CD4-positive, alpha-beta T cell treated with Interleukin-15 for 4 hours (primary cell): ENCODE data around the gene TOMM22.
"Not testable (repeated sequence)": the region's sequence is repeated elsewhere in the genome, so short reads cannot be mapped to it uniquely, and the experiment has no call there.

Experiments used
- DNase-seq: peaks from one replicate; pipeline ENCODE4 v3.0.0-alpha.2; 2020; ENCODE audit warnings: low spot score

TOMM22 gene

DNA sequence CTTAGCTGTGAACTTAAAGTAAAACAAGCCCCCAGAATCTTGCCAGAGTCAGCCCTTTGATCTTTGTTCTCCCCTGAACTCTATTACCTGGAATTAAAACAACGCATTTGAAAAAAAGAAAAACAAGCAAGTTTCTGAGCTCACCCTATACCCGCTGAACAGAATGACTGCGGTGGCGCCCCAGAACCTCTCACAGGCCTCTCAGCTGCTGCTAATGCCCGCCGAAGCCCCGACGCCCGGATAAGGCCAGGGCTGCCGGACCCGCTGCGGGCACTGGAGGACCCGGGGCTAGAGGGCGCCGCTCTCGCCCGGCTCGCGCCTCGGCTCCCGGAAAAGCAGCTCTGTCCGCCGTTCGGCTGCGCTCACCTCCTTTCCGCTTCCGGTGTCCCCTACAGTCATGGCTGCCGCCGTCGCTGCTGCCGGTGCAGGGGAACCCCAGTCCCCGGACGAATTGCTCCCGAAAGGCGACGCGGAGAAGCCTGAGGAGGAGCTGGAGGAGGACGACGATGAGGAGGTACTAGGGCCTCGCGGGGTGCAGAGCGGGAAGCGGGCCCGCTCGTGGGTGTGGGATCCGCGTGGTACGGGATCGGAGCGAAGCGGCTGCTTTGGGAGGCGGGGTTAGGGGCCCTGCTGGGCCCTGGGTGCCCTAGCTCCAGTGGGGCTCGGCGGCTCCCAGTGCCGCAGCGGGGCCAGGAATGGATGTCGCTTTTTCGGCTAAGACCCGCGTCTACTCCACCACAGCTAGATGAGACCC lies at the start of gene TOMM22:
Gene TOMM22, plus strand, starts transcription at position 376 of the 754 bp plus-strand sequence. Its CDS starts 22 bp downstream, at position 398.
- DNase-seq: peak; percentile 86

GRCh38 chr22:38632528-38632927 lies 49.2 kb upstream of the TOMM22 start:
- no peak for DNase-seq

- no peak for DNase-seq
Measured at GRCh38 chr22:38638216-38638615, 43.5 kb upstream of the TOMM22 start.

DNA sequence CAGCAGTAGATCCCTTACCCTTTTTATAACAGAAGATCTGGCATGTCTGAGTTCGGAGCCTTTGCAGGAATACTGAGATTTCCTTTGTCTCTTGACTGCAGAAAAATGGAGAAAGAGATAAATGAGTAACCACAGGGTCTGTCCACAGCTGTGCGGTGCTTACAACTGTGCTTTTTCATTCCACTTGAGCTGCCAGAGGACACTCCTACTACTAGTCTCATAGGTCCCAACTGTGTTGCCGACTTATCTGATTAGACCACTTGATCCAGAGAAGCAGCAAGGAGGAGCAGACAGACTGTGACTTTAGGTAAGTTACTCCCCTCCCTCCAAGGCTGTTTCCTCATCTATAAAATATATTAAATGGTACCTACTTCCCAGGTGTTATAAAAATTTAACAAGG lies 43.0 kb upstream of the TOMM22 start:
- DNase-seq: no peak

GRCh38 chr22:38641476-38642040 lies 40.2 kb upstream of the TOMM22 start:
- no peak for DNase-seq

- DNase-seq: not testable (repeated sequence)
Measured at GRCh38 chr22:38644245-38644644, 37.5 kb upstream of the TOMM22 start.

- DNase-seq: no peak
Measured at GRCh38 chr22:38645430-38645829, 36.3 kb upstream of the TOMM22 start.

DNA sequence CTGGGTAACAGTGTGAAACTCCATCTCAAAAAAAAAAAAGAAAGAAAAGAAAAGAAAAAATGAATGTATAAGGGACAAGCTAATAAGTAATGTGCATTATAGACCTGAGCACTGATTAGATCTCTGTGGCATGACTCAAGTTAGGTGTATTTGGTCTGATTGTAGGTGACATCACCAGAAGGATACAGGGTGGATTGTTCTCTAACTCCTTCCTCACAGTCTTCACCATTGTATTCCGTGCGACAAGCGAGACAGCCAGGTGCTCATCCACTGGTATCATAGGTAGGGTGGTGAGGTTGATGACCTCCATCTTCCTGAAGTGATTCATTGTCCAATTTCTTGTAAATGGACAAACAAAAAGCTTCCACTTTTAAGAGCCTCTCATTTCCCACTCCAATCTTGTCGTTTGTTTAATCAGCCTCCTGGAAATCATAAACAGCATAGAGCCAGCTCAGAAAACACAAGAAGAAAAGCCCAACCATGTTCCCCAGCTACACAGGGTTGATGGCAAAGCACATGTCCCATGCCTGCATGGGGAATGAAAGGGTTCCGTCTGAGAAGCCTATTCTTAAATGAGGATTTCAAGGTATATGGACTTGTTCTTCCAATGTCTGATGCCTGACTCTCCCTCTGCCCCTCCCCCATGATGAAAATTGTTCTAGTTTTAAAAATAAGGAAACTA lies 31.8 kb upstream of the TOMM22 start:
- no peak for DNase-seq

DNA sequence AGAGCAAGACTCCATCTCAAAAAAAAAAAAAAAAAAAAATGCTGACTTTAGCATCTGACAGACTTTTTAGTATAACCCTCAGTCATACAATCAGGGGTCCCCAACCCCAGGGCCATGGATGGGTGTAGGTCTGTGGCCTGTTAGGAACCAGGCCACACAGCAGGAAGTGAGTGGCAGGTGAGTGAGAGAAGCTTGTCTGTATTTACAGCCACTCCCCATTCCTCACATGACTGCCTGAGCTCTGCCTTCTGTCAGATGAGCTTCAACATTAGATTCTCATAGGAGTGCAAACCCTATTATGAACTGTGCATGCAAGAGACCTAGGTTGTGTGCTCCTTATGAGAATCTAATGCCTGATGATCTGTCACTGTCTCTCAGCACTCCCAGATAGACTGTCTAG lies 28.9 kb upstream of the TOMM22 start:
- DNase-seq: no peak

- DNase-seq: no peak
Measured at GRCh38 chr22:38653741-38654140, 28.0 kb upstream of the TOMM22 start.

GRCh38 chr22:38655519-38656255 lies 26.1 kb upstream of the TOMM22 start:
- no peak for DNase-seq

GRCh38 chr22:38656256-38657044 lies 25.3 kb upstream of the TOMM22 start, which contains the start of the genes CBY1 and FAM227A:
TSS of gene CBY1 (plus strand) at chr22:38656638. CDS start at chr22:38668055, 11,417 bp downstream.
TSS of gene FAM227A (minus strand) at chr22:38656392. CDS start at chr22:38650168, 6,224 bp downstream.
- peak; percentile 86 for DNase-seq

DNA sequence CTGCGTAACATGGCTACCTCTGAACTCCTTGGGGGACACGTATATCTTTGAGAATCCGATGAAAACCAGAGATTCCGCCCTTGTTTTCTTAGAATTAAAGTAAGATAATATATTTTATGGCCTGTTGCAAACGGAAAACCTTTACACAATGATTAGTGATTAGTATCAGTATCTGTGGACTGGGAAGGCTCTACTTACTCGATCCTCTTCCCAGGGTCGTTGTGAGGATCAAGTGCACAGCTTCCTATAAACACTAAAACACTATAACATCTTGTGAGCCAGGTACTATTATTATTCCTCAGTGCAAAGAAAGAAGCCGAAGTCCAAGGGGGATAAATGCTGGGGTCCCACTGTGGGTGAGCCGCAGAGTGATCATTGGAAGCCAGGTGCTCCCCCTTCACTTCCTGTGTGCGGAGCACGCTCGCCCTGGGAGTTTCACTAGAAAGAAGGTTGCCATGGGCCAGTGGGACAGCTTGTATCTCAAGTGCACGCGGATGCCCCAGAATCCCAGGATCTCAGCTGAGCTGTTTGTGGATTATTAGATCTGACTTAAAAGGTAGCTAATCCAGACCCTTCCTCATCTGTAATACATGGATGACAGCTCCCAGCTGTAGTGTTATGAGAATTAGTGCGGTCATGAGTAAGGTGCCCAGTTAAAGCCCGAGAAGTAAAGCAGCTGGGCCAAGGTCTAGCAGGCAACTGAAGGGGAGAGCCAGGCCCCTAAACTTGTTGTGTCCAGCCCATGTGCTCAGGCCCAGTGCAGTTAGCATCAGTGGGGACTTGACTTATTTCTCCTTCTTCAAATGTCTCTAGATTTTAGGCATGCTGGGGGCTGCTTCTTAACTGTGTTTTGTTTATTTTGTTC lies 24.5 kb upstream of the TOMM22 start:
- peak; percentile 17 for DNase-seq

DNA sequence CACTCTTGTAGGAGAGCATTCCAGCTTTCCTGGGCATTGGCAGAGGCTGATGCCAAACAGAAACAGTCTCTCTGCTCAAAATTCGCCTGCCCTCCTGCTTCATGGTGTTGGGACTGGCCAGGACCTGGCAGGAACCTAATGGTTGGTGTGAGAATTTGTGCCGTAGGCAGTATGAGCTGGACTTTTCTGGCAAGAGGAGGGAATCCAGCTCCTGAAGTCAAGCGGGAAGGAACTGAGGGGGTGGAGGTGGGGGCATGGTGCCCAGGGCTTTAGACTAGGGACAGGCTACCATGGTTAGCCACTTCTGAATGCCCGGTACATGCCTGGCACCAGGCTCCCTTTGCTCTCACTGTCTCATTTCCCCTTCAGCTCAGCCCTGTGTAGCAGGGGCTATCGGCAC lies 6.9 kb upstream of the TOMM22 start:
- DNase-seq: no peak

DNA sequence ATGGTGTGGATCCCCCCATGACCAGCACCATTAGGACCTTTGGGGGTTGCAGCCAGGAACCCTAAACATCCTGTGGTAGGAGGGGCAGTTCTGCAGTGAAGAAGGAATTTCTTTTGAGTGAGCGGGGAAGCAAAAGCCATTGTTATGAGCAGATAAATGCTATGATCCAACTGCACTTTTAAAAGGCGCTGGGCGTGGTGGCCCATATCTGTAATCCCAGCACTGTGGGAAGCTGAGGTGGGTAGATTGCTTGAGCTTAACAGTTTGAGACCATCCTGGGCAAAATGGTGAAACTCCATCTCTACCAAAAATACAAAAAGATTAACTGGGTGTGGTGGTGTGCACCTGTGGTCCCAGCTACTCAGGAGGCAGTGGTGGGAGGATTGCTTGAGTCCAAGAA lies 5.9 kb upstream of the TOMM22 start:
- no peak for DNase-seq

- no peak for DNase-seq
Measured at GRCh38 chr22:38684895-38685294, 3.1 kb downstream of the TOMM22 start.

DNA sequence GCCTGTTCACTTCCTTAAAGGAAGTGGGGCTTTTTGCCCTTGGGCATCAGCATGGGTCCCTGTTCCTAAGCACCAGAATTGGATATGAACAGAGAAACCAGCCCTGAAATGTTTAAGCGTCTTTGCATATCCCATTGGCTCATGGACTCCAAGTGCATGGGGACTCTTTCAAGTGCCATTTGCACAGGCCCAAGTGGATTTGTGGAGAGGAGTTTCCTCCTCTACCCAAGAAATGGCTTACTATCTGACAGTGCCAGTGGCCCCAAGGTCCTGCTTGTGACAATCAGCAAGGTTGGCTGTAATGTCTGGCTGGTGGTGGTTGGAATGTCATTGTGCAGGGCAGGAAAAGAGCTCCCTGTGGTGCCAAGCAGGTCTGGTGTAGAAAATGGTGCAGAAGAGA lies 4.0 kb downstream of the TOMM22 start:
- DNase-seq: no peak

DNA sequence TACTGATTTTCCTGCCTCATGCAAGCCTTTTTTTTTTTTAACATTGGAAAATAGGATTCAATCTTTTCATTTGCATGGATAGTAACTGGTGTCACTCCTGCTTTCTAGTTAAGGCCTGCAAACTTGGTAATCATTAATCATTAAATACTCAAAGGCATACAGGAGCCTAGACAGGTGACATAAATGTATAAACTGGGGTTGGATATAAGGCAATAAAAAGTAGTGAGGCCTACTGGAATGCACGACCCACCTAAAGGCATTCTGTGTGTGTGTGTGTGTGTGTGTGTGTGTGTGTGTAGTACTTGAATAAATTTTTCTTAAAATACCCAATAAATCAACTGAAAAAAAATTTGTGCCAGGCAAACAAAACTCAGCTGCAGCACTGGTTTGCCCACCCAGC lies 7.9 kb downstream of the TOMM22 start:
- DNase-seq: no peak

- DNase-seq: no peak
Measured at GRCh38 chr22:38694049-38694448, 12.3 kb downstream of the TOMM22 start.

DNA sequence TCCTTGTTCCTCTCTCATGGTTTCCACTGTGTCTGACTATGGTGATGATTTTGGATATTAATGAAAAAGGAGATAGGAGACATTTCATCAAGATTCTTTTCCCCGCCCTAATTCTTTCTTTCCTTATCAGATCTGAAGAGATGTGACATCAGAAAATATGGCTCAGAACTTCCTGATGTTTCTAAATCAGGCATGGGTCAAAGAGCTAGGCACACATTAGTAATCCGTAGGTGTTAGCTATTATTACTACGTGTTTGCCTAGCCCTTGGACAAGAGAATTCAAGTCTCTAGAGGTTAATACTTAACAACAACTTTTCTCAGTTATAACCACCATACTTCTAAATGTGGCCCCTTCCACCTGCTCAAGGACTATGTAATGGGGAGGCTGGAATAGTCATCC lies 13.2 kb downstream of the TOMM22 start:
- DNase-seq: no peak
